ENCODE results near the gene LRP1-AS.
A peak's percentile ranks its signal among the peaks of the same experiment; 100 is the strongest.
"Not testable (repeated sequence)": the region's sequence is repeated elsewhere in the genome, so short reads cannot be mapped to it uniquely, and the experiment has no call there.

LRP1-AS gene

DNA sequence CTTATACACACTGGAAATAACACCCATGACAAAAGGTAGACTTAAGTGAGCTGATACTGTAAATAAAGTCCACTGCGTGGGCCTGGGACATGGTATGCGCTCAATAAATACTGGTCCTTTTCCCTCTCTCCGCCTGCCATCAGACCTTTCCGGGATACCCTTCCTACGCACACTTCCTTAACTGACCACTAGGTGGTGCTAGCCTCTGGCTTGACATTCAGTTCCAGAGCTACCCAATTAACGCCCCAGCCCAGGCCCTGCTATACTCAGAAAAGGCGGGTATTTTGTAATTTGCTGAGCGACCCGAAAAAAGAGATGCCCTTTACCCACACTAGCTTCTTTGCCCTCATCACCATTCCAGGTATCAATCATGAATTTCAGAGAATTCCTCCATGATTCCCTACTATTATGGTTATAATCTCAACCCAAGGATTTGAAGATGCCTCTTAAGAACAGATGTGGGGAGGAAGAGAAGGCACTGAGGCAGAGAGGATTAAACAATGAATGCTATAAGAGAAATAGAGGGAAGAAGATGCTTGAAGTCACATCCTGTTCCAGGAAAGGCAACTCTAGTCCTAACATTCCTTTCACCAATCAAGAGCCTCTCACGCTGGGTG lies 23.1 kb downstream of the LRP1-AS start:
- H3K36me3 ChIP-seq (ENCODE audit: insufficient read depth, low read length), result no peaks in the 10 kb centered on the region
- H3K4me2 ChIP-seq (ENCODE audit: low read length), result no peak overlapping the region
- H3K4me3 ChIP-seq (ENCODE audit: low read length), result no peak overlapping the region
- no peaks in the 10 kb centered on the region for H3K9me3 ChIP-seq (replicated peaks; ENCODE audit: low read length)
- no peaks in the 10 kb centered on the region for H3K27me3 ChIP-seq (ENCODE audit: control insufficient read depth, insufficient read depth, low read length)
- peaks cover 13% of the 10 kb centered on the region for H3K4me1 ChIP-seq (ENCODE audit: control insufficient read depth, insufficient read depth, low read length)
- no peak overlapping the region for H3K9ac ChIP-seq (ENCODE audit: low read depth, low read length)

- Histone ChIP-seq H3K9me3 (replicated peaks; ENCODE audit: low read length) (no peaks in the 10 kb centered on the region), H3K9ac (ENCODE audit: low read depth, low read length) (no peak overlapping the region), H3K4me1 (ENCODE audit: control insufficient read depth, insufficient read depth, low read length) (peaks cover 19% of the 10 kb centered on the region), H3K36me3 (ENCODE audit: insufficient read depth, low read length) (no peaks in the 10 kb centered on the region), H3K27me3 (ENCODE audit: control insufficient read depth, insufficient read depth, low read length) (no peaks in the 10 kb centered on the region), H3K4me2 (ENCODE audit: low read length) (no peak overlapping the region), H3K4me3 (ENCODE audit: low read length) (no peak overlapping the region)
Observed at GRCh38 chr12:57123813-57124212, 23.6 kb downstream of the LRP1-AS start.

DNA sequence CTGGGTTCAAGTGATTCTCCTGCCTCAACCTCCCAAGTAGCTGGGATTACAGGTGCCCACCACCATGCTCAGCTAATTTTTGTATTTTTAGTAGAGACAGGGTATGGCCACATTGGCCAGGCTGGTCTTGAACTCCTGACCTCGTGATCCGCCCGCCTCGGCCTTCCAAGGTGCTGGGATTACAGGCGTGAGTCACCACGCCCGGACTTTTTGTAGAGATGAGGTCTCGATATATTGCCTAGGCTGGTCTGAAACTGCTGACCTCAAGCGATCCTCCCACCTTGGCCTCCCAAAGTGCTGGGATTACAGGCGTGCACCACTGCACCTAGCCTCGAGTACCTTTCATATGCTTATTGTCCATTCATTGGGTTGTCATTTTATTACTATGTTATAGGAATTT lies 26.7 kb downstream of the LRP1-AS start:
- peaks cover 18% of the 10 kb centered on the region for H3K4me1 ChIP-seq (ENCODE audit: control insufficient read depth, insufficient read depth, low read length)
- not testable (repeated sequence) for H3K4me2 ChIP-seq (ENCODE audit: low read length); H3K9ac ChIP-seq (ENCODE audit: low read depth, low read length); H3K4me3 ChIP-seq (ENCODE audit: low read length); H3K36me3 ChIP-seq (ENCODE audit: insufficient read depth, low read length); H3K9me3 ChIP-seq (replicated peaks; ENCODE audit: low read length); H3K27me3 ChIP-seq (ENCODE audit: control insufficient read depth, insufficient read depth, low read length)

DNA sequence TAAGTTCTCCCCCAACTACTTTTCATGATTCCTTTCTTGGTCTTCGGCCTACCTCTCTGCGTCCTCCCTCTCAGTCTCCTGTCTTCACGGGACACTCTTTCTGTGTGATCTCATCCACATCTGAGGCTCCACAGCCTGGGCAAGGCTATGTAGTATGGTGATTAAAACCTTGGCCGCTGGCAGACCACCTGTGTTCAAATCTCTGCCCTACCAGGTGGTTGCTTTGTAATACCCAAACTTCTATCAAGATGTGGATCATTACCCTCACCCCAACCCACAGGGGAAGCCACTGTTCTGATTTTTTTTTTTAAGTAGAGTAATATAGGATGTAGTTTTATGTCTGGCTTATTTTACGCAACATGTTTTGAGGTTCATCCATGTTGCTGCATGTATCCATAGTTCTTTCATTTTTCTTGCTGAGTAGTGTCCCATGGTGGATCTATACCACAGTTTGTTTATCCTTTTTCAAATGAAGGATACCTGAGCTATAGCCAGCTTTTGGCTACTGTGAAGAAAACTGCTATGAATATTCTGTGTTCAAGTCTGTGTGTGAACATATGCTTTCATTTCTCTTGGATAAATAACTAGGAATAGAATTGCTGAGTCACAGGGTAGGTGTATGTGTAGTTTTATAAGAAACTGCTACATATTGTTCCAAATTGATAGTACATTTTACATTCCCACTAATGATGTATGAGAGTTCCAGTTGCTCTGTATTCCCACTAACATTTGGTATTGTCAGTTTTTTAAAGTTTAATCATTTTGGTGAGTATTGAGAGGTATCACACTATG lies 27.9 kb downstream of the LRP1-AS start:
- peak overlapping the region; percentile 13 for H3K4me2 ChIP-seq (ENCODE audit: low read length)
- H3K9me3 ChIP-seq (replicated peaks; ENCODE audit: low read length), result no peaks in the 10 kb centered on the region
- no peaks in the 10 kb centered on the region for H3K36me3 ChIP-seq (ENCODE audit: insufficient read depth, low read length)
- H3K9ac ChIP-seq (ENCODE audit: low read depth, low read length), result peak overlapping the region; percentile 14
- H3K27me3 ChIP-seq (ENCODE audit: control insufficient read depth, insufficient read depth, low read length), result no peaks in the 10 kb centered on the region
- no peak overlapping the region for H3K4me3 ChIP-seq (ENCODE audit: low read length)
- peaks cover 18% of the 10 kb centered on the region for H3K4me1 ChIP-seq (ENCODE audit: control insufficient read depth, insufficient read depth, low read length)

- no peak overlapping the region for H3K4me3 ChIP-seq (ENCODE audit: low read length)
- no peaks in the 10 kb centered on the region for H3K36me3 ChIP-seq (ENCODE audit: insufficient read depth, low read length)
- no peaks in the 10 kb centered on the region for H3K9me3 ChIP-seq (replicated peaks; ENCODE audit: low read length)
- H3K27me3 ChIP-seq (ENCODE audit: control insufficient read depth, insufficient read depth, low read length), result no peaks in the 10 kb centered on the region
- H3K9ac ChIP-seq (ENCODE audit: low read depth, low read length), result peak overlapping the region; percentile 14
- peaks cover 18% of the 10 kb centered on the region for H3K4me1 ChIP-seq (ENCODE audit: control insufficient read depth, insufficient read depth, low read length)
- H3K4me2 ChIP-seq (ENCODE audit: low read length), result peak overlapping the region; percentile 13
Observed at GRCh38 chr12:57118711-57119271, 28.6 kb downstream of the LRP1-AS start.

DNA sequence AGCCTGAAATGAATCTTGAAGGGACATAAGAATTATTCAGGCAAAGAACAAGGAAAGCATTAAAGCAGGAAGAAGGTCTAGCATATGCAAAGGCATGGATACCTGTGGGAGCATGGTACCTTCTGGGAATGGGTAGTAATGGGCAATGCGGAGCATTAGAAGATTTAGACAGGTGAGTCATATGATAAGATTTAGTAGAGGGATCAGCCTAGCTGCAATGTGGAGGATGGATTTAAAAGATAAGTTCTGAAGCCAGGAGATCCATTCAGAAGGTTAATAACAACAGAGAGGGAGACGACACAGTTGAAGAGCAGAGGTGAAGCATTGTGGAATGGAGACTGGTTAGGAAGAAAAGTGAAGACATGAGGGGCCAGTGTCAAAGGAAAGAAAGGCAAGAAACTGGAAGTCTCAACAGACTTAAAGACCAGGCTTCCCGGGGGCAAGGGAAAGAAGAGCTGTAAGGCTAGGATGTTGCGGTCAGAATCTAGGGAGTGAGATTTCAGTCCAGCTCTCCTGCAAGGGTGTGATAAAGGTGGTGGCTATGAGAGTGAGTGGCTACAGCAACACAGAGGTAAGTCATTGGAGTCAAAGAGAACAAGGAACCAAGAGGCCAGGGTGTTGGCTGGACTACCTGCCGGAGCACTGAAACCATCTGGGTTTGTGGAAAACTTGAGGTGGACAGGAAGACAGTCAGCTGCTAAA lies 30.7 kb downstream of the LRP1-AS start:
- Histone ChIP-seq H3K27me3 (ENCODE audit: control insufficient read depth, insufficient read depth, low read length) (no peaks in the 10 kb centered on the region), H3K36me3 (ENCODE audit: insufficient read depth, low read length) (no peaks in the 10 kb centered on the region), H3K4me1 (ENCODE audit: control insufficient read depth, insufficient read depth, low read length) (peaks cover 30% of the 10 kb centered on the region), H3K9ac (ENCODE audit: low read depth, low read length) (no peak overlapping the region), H3K9me3 (replicated peaks; ENCODE audit: low read length) (no peaks in the 10 kb centered on the region), H3K4me2 (ENCODE audit: low read length) (no peak overlapping the region), H3K4me3 (ENCODE audit: low read length) (no peak overlapping the region)

DNA sequence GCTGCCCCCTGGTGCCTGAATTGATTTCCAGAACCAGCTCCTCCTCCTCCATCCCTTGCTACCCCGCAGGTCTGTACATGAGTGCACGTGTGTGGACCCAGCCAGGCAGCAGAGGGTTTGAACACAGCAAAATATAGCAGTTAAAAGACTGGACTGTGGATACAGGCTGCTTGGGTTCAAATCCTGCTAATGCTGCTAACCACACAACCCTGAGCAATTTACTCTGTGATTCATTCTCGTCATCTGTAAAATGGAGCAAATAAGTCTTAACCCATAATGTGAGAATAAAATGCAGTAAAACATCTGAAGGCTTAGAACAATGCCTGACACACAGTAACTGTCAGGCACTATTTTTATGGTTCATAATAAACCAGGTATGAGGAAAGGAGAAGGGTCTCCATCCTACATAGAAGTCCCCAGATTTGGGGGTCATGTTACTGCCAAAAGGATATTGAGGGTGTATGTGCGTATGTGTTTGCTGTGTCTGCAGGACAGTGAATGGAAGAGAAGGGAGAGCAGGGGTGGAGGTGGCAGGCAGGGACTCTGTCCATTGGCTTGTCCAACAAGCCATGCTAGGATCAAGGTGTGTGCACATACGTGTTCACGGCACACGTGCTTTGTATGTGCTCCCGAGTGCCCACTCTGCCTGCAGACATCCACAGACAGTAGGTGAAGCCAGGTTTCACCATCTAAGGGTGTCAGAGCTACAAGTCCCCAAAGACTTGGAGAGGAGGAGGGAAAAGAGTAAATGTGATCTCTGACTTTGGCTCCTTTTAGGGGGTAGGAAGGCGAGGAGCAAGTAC lies 34.7 kb downstream of the LRP1-AS start:
- Histone ChIP-seq H3K4me3 (ENCODE audit: low read length) (peak overlapping the region; percentile 82), H3K9ac (ENCODE audit: low read depth, low read length) (peak overlapping the region; percentile 18), H3K4me2 (ENCODE audit: low read length) (peak overlapping the region; percentile 91)

GRCh38 chr12:57111031-57111734 lies 36.2 kb downstream of the LRP1-AS start, which contains the start of gene STAT6:
STAT6 (minus strand) TSS chr12:57111362; CDS start chr12:57108278, 3,084 bp downstream.
- H3K4me3 ChIP-seq (ENCODE audit: low read length), result peak within 1 kb of the TSS; percentile 82

More for the DNA sequence above, 34.7 kb downstream of the LRP1-AS start:
- Histone ChIP-seq H3K27me3 (ENCODE audit: control insufficient read depth, insufficient read depth, low read length) (no peaks in the 10 kb centered on the region), H3K4me1 (ENCODE audit: control insufficient read depth, insufficient read depth, low read length) (peaks cover 32% of the 10 kb centered on the region), H3K9me3 (replicated peaks; ENCODE audit: low read length) (no peaks in the 10 kb centered on the region), H3K36me3 (ENCODE audit: insufficient read depth, low read length) (peaks cover 10% of the 10 kb centered on the region)

GRCh38 chr12:57110104-57111030 lies 37.1 kb downstream of the LRP1-AS start:
- Histone ChIP-seq H3K9ac (ENCODE audit: low read depth, low read length) (peak overlapping the region; percentile 92), H3K4me3 (ENCODE audit: low read length) (peak overlapping the region; percentile 82), H3K36me3 (ENCODE audit: insufficient read depth, low read length) (peaks cover 32% of the 10 kb centered on the region), H3K4me2 (ENCODE audit: low read length) (peak overlapping the region; percentile 91), H3K27me3 (ENCODE audit: control insufficient read depth, insufficient read depth, low read length) (no peaks in the 10 kb centered on the region), H3K4me1 (ENCODE audit: control insufficient read depth, insufficient read depth, low read length) (peaks cover 32% of the 10 kb centered on the region), H3K9me3 (replicated peaks; ENCODE audit: low read length) (no peaks in the 10 kb centered on the region)

More at GRCh38 chr12:57111031-57111734, 36.2 kb downstream of the LRP1-AS start, which contains the start of gene STAT6:
- no peaks in the 10 kb centered on the region for H3K9me3 ChIP-seq (replicated peaks; ENCODE audit: low read length)
- H3K4me2 ChIP-seq (ENCODE audit: low read length), result peak within 1 kb of the TSS; percentile 91
- H3K4me1 ChIP-seq (ENCODE audit: control insufficient read depth, insufficient read depth, low read length), result peaks cover 32% of the 10 kb centered on the region
- H3K9ac ChIP-seq (ENCODE audit: low read depth, low read length), result peak within 1 kb of the TSS; percentile 92
- no peaks in the 10 kb centered on the region for H3K27me3 ChIP-seq (ENCODE audit: control insufficient read depth, insufficient read depth, low read length)
- H3K36me3 ChIP-seq (ENCODE audit: insufficient read depth, low read length), result peaks cover 24% of the 10 kb centered on the region
